ENCODE results near the gene MGAT4B.

Gene MGAT4B

GRCh38 chr5:179800071-179800695 lies 6.5 kb downstream of the MGAT4B start:
- H3K4me1 ChIP-seq (ENCODE audit: control insufficient read depth in 1 of 2, insufficient read depth in 1 of 2, low read depth in 1 of 2, low read length in 1 of 2): peaks cover 49 to 59% of the 10 kb centered on the region in 2 experiments

GRCh38 chr5:179799644-179799973 lies 7.1 kb downstream of the MGAT4B start:
- H3K36me3 ChIP-seq: peaks cover 42% of the 10 kb centered on the region

More at GRCh38 chr5:179800071-179800695, 6.5 kb downstream of the MGAT4B start:
- Histone ChIP-seq H3K36me3 (peaks cover 42% of the 10 kb centered on the region), H3K9me3 (no peaks in the 10 kb centered on the region), H3K27me3 (no peaks in the 10 kb centered on the region), H3K27ac (no peak overlapping the region), H3K4me3 (ENCODE audit: low read depth in 1 of 2, low read length in 1 of 2) (no peak overlapping the region)
- TF ChIP-seq CTCF (IDR thresholded peaks at IDR 0.05): no peak

GRCh38 chr5:179798771-179799643 lies 7.7 kb downstream of the MGAT4B start:
- Histone ChIP-seq H3K27ac (no peak overlapping the region), H3K4me3 (ENCODE audit: low read depth in 1 of 2, low read length in 1 of 2) (no peak overlapping the region), H3K9me3 (no peaks in the 10 kb centered on the region), H3K27me3 (no peaks in the 10 kb centered on the region), H3K36me3 (peaks cover 42% of the 10 kb centered on the region), H3K4me1 (ENCODE audit: control insufficient read depth in 1 of 2, insufficient read depth in 1 of 2, low read depth in 1 of 2, low read length in 1 of 2) (peaks cover 49 to 59% of the 10 kb centered on the region in 2 experiments)
- no peak for TF ChIP-seq CTCF (IDR thresholded peaks at IDR 0.05)

More at GRCh38 chr5:179799644-179799973, 7.1 kb downstream of the MGAT4B start:
- Histone ChIP-seq H3K4me1 (ENCODE audit: control insufficient read depth in 1 of 2, insufficient read depth in 1 of 2, low read depth in 1 of 2, low read length in 1 of 2) (peaks cover 49 to 59% of the 10 kb centered on the region in 2 experiments), H3K4me3 (ENCODE audit: low read depth in 1 of 2, low read length in 1 of 2) (no peak overlapping the region), H3K9me3 (no peaks in the 10 kb centered on the region), H3K27ac (no peak overlapping the region), H3K27me3 (no peaks in the 10 kb centered on the region)
- no peak for TF ChIP-seq CTCF (IDR thresholded peaks at IDR 0.05)

GRCh38 chr5:179798144-179798770 lies 8.4 kb downstream of the MGAT4B start:
- H3K4me1 ChIP-seq (ENCODE audit: control insufficient read depth in 1 of 2, insufficient read depth in 1 of 2, low read depth in 1 of 2, low read length in 1 of 2): peaks cover 49 to 59% of the 10 kb centered on the region in 2 experiments
- no peak overlapping the region for H3K27ac ChIP-seq
- no peaks in the 10 kb centered on the region for H3K9me3 ChIP-seq
- no peak for TF ChIP-seq CTCF (IDR thresholded peaks at IDR 0.05)
- H3K27me3 ChIP-seq: no peaks in the 10 kb centered on the region
- H3K36me3 ChIP-seq: peaks cover 42% of the 10 kb centered on the region
- H3K4me3 ChIP-seq (ENCODE audit: low read depth in 1 of 2, low read length in 1 of 2): no peak overlapping the region

GRCh38 chr5:179797741-179798140 lies 8.9 kb downstream of the MGAT4B start:
- Histone ChIP-seq H3K4me1 (ENCODE audit: control insufficient read depth in 1 of 2, insufficient read depth in 1 of 2, low read depth in 1 of 2, low read length in 1 of 2) (peaks cover 48 to 59% of the 10 kb centered on the region in 2 experiments), H3K27ac (no peak overlapping the region), H3K36me3 (peaks cover 42% of the 10 kb centered on the region), H3K4me3 (ENCODE audit: low read depth in 1 of 2, low read length in 1 of 2) (no peak overlapping the region), H3K9me3 (no peaks in the 10 kb centered on the region), H3K27me3 (no peaks in the 10 kb centered on the region)
- TF ChIP-seq CTCF (IDR thresholded peaks at IDR 0.05): no peak
